A673 (cell line): ENCODE results near the gene UFD1.

Source experiments
- CTCF ChIP-seq: fragments of 300-800, 200-600 bp; sonication (generic); conservative IDR thresholded peaks from 2 replicates; pipeline ENCODE4 v1.5.1; 2017; ENCODE audit warnings: low read depth, mild to moderate bottlenecking, antibody characterized with exemption, low read length, moderate library complexity, mixed read lengths
- EZH2 ChIP-seq: fragments of 200-600 bp; sonication (generic); IDR thresholded peaks from 2 replicates; pipeline ENCODE4 v1.6.1; 2017; ENCODE audit warnings: borderline replicate concordance, low read depth, mild to moderate bottlenecking, mixed read lengths, antibody characterized with exemption, low read length; ENCODE audit not compliant: poor library complexity, severe bottlenecking

- TF ChIP-seq EZH2 = no peak
- no peak for TF ChIP-seq CTCF
These were observed 48.3 kb upstream of the UFD1 start for GRCh38 chr22:19527321-19527721.
